GM19455 (cell line): ENCODE measurements around the gene HYI.
"Not testable (repeated sequence)": the region's sequence is repeated elsewhere in the genome, so short reads cannot be mapped to it uniquely, and the experiment has no call there.

ENCODE experiments used
- ATAC-seq: cut with Tn5 transposase; IDR thresholded peaks from one replicate; pipeline ENCODE4 v1.9.1; 2021; ENCODE audit not compliant: unreplicated experiment

HYI gene, protein sequence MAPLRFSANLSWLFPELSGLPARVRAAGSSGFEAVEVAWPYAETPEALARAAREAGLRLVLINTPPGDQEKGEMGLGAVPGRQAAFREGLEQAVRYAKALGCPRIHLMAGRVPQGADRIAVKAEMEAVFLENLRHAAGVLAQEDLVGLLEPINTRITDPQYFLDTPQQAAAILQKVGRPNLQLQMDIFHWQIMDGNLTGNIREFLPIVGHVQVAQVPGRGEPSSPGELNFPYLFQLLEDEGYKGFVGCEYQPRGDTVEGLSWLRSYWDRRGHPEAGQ

DNA sequence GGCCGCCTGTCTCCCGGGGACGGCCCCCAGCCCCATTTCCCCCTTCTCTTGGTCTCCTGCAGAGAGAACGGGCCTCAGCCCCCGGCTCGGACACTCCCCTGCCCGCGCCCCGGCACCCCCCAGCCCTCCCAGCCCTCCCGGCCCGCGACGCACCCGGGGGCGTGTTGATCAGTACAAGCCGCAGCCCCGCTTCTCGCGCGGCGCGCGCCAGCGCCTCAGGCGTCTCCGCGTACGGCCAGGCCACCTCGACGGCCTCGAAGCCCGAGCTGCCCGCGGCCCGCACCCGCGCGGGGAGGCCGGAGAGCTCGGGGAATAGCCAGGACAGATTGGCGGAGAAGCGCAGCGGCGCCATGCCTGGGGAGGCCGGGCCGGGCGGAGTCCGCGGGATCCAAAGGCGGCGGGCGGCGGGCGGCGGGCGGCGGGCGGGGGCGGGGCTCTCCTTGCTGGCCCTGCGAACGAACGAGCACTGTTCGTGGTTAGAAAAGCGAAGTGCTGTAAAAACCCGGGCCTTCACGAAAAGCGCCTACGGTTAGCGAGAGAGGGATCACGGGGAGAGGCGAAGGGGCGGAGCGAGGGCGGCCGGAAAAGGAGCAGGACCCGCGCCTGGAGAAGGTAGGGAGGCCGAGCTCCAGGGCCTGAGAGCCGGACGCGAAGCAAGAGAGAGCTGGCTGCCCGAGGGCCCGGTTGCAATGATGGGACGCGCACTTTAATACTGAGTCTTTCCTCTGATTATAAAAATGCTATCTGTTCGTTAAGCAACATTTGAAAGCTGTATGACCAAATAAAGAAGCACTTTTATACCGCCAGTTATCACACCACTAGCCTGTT, at the start of gene HYI:
HYI (minus strand) TSS at position 490 of the 828 bp plus-strand sequence; CDS start at position 352, 138 bp downstream.
- no peak for ATAC-seq

DNA sequence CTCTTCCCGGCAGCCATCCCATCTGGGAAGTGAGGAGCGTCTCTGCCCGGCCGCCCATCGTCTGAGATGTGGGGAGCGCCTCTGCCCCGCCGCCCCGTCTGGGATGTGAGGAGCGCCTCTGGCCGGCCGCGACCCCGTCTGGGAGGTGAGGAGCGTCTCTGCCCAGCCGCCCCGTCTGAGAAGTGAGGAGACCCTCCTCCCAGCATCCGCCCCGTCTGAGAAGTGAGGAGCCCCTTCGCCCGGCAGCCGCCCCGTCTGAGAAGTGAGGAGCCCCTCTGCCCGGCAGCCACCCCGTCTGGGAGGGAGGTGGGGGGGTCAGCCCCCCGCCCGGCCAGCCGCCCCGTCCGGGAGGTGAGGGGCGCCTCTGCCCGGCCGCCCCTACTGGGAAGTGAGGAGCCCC, 48.1 kb upstream of the HYI start:
- ATAC-seq, result not testable (repeated sequence)

DNA sequence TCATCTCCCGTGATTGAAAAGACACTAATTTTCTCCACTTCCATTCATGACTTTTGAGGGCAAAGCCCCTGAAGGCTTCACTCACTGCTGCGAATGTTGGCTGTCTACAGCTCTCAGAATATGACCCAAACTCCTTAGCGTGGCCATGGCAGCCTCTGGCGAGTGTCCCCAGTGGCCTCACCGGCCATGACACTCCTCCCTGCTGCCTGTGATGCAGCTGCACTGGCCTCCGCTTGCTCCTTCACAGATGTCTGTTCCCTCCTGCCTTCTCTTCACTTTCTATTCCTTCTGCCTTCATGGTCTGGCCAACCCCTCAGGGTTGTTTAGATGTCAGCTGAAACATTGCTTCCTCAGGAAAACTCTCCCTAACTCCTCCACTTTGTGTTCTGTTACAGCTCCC, 46.2 kb upstream of the HYI start:
- no peak for ATAC-seq

DNA sequence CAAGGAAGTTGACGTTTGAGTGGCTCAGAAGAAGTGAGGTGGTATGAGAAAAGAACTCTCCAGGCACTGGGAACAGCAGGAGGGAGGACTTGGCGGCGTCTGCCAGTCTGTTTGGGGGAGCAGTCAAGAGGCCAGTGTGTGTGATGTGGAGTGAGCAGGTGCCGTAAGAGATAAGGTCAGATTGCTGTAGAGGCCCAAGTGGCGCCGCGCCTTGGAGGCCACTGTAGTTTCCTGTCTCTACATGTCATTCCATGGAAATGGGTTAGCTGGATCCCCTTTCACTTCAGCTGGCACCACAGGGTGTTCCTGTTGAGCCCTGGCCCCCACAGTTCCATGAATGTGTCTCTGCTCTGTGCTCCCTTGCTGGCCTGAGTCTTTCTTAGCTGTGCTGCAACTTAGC, 41.5 kb upstream of the HYI start:
- no peak for ATAC-seq

DNA sequence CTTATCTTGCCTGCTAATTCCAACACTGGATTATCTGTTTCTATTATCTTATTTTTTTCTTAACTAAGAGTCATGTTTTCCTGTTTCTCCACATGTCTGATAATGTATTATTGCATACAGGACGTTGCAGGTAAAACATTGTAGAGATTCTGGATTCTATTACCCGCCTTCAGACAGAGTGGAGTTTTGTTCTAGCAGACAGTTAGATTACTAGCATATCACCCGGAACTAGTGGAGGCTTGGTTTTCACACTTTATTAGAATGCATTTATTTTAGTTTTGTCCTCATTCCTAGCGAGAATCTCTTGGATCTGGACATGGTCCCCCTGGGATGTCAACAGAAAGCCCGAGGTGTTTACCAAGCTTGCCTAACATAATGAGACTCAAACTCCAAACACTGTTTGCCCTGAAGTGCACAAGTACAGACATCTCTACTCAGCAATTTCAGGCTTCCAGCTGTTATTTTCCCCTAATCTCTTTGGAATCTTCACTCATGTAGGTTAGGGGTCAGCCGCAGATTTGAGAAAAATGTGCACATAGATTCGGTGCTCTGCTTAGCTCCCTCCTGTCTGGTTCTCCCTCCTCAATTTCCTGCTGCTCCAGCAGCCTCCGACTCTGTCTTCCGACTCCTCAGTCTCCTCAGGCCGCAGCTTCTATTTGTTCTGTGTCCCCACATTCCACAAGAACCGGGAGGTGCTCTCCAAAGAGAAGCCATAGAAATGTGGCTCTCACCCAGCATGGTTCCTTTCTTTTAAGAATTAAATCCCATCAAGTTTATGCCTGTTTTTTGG, 40.1 kb upstream of the HYI start:
- no peak for ATAC-seq

DNA sequence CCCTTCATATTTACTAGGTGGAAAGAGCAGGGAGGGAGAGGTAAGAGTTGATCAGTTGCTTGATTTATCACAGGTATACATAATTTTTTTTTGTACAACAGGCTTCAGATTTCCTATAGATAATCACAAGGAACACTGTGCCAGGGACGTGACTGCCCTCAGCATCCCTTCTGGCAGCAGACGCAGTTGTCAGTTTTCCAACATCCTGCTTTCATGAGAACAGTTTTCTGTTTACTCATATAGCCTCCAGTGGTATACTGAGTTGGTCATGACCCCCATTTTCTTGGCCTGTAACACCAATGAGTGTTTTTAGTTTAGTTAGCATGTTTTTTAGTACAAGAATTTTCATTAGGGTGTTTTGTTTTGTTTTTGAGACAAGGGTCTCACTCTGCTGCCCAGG, 39.1 kb upstream of the HYI start:
- no peak for ATAC-seq

DNA sequence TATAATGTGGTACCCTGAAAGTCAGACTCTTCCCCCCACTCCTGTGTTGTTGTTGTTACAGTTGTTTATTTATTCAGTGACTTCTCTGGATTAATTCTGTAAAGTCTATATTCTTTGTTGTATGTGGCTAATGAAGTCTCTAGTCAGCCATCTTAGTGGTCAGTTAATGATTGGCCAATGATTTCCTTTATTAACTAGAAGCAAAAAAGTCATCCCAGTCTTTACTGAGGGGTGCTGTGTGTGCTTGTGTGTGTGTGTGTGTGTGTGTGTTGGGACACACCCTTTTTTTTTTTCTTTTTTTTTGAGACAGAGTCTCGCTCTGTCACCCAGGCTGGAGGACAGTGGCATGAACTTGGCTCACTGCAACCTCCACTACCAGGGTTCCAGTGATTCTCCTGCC, 37.3 kb upstream of the HYI start:
- ATAC-seq, result no peak

DNA sequence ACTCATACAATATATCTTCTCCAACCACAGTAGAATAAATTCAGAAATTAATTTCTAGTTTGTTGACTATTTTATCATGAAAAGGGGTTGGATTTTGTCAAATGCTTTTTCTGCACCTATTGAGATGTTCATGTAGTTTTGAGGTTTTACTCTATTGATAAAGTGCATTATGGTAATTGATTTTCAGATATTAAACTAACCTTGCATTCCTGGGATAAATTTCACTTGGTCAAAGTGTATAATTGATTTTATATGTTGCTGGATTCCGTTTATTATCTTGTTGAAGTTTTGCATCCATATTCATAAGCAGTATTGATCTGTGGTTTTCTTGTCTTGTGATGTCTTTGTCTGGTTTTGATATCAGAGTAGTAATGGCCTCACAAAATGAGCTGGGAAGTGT, 34.4 kb upstream of the HYI start:
- ATAC-seq, result no peak

DNA sequence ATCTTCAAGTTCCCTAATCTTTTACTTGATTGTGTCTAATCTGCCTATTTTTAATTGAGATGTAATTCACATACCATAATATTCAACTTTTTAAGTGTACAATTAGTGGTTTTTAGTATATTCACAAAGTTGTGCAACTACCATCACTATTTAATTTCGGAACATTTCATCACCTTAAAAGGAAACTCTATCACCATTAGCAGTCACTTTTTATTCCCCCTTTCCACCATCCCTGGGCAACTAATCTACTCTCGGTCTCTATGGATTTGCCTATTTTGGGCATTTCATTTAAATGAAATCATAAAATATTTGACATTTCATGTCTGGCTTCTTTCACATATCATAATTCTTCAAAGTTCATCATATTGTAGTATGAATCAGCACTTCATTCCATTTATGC, 30.6 kb upstream of the HYI start:
- ATAC-seq, result no peak

DNA sequence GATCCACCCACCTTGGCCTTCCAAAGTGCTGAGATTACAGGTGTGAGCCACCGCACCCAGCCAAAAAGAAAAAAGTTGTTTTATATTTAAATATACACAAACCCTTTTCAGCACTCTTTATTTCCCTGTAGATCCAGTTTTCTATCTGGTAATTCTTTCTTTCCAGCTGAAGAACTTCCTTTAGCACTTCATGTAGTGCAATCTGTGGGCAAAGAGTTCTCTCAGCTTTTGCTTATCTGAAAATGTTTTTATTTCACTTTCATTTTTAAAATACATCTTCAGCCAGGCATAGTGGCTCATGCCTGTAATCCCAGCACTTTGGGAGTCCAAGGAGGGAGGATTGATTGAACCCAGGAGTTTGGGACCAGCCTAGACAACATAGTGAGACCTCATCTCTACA, 28.5 kb upstream of the HYI start:
- no peak for ATAC-seq

DNA sequence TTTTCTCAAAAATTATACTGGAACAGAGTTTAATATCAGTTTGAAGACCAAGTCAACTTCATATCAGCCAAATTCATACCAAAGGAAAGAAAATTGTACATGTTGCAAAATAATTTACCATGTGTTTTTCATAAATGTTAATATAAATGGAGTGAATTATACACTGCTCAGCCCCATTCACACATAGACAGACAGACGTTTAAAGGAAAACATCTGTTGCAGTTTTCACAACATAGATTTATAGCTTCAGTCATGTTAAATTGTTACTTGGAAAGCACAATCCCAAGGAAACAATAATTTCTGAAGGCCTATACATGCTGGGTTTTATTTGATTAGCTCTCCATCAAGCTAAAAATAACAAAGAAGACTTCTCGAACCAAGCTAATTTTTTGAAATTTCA, 27.8 kb upstream of the HYI start:
- ATAC-seq, result no peak

DNA sequence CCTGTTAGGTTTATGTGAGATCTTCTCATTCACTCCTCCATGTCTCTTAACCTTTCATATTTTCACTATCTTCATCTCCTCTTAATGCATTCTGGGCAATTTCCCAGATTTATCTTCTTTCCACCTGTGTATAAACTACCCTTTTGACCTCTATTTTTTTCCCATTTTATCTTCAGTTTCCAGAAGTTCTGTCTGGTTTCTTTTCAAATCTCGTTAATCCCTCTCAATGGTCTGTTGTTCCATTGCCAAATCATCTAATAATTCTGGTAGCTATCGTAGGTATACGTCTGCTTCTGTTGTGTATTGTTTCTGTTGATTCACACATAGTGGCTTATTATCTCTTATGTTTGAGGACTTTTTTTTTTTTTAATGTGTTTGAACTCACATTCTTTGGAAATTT, 25.7 kb upstream of the HYI start:
- ATAC-seq, result no peak

DNA sequence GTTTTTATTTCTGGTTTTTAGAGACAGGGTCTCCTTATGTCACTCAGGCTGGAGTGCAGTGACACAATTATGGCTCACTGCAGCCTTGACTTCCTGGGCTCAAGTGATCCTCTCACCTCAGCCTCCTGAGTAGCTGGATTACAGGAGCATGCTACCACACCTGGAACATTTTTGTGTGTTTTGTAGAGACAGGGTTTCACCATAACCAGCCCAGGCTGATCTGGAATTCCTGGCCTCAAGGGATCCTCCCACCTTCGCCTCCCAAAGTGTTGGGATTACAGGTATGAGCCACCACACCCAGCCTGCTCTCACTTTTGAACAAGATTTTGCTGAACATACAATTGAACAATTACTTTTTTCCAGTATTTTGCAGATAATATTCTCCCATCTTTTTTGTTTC, 24.0 kb upstream of the HYI start:
- no peak for ATAC-seq

DNA sequence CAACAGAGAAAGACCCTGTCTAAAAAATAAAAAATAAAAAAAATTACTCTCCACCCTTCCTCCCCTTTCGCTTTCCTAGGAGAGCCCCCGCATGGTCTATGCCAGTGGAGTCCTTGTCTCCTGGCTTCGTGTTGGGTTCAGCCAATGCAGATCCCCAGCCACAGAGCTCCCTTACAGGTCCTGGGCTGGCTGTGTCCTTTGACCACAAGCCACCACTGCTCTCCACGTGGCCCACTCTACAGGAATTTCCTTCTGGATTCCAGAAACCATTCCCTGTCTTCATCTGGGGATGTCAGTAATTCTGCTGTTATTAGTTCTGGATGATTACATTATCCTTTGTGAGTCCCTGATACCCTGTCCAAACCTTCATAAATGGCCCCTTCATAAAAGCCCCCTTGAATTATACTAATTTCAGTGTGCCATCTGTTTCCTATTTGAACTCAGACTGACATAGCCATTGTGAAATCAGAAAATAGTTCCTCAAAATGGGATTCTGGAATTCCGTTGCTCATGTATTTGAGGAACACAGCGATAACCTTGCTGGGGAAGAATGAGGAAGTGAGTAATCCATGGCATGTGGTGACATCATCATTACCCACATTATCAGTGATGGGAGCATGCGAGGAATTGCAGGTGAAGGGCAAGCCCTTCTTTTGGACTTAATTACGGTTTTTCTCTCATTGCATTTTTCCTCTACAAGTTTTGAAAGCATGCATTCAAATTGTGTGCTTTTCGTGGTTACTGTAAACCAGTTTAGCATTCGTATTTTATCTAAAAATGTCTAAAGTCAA, 22.1 kb upstream of the HYI start:
- ATAC-seq, result not testable (repeated sequence)

DNA sequence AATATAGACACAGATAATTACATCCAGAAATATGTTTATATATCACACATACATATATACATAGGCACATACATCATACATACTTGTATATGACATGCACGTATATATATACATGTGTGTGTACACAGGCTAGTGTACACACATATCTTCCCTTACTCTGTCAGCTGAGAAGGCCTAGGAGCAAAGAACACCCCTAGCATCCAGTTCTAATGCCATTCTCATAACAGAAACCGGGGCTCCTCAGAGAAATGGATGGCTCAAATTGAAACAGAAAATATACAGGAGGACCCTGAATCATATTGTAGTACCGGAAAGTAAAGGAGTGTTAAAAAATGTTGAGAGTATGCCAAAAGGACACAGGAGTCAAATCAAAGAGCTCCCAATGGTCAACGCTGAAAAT, 19.7 kb upstream of the HYI start:
- ATAC-seq, result no peak

DNA sequence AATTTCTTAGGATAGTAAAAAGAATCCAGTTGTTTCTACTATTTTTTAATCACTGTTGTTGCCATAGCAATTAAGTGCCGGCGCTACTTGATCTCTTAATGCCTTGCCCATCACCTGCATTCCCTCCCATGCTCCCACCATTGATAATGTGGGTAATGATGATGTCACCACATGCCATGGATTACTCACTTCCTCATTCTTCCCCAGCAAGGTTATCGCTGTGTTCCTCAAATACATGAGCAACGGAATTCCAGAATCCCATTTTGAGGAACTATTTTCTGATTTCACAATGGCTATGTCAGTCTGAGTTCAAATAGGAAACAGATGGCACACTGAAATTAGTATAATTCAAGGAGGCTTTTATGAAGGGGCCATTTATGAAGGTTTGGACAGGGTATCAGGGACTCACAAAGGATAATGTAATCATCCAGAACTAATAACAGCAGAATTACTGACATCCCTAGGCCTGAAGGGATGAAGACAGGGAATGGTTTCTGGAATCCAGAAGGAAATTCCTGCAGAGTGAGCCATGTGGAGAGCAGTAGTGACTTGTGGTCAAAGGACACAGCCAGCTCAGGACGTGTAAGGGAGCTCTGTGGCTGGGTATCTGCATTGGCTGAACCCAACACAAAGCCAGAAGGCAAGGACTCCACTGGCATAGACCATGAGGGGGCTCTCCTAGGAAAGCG, 18.9 kb upstream of the HYI start:
- ATAC-seq, result not testable (repeated sequence)

DNA sequence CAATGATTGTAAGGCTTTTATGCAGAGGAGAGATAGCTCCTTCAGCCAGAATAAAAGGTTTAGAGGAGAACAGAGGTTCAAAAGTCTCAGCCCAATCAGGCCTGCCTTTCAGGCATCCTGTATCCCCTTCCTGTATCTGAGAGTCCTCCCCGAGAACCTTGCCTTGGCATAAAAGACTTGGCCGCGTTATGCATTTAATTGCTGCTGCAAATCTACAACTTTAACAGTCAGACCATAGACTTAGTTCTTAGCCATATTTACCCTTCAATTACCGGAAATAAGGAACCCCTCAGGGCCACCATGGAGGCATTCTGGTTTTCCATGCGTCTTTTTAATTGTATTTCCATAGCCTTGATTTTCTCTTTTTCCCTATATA, 18.3 kb upstream of the HYI start:
- no peak for ATAC-seq

DNA sequence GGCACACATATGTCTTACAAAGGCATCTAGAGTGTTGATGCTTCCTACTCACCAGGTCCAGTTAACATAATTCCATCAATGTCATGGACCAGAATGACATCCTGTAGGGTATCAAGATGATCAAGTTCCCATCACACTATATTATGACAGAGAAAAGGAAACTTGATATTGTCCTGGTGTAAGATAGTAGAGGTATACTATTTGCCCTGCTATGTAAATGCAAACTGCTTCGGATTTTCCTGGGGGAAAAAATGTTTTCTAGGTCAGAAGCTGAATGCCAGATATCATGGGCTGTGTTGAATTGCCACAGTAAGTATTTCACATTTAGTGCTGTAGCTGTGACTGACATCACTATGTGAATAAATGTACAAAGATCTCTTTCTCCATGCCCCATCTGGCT, 16.2 kb upstream of the HYI start:
- no peak for ATAC-seq

DNA sequence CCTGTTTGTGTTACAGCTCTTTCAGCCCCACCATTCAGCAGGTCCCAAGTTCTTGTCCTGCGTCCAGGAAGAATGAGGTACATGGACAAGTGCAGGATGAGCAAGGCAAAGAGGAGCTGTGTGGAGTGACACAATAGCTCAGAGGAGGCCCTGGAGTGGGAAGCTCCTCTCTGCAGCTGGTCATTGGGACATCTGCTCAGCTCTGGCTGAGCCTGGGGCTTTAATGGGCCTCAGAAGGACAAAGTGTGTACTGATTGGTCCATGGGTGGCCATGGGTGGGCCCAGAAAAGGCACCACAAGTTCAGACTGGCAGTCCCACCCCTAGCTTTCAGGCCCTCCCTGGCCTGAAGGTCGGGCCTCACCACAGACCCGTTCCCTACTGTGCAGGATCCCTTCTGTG, 14.7 kb upstream of the HYI start:
- ATAC-seq, result no peak

DNA sequence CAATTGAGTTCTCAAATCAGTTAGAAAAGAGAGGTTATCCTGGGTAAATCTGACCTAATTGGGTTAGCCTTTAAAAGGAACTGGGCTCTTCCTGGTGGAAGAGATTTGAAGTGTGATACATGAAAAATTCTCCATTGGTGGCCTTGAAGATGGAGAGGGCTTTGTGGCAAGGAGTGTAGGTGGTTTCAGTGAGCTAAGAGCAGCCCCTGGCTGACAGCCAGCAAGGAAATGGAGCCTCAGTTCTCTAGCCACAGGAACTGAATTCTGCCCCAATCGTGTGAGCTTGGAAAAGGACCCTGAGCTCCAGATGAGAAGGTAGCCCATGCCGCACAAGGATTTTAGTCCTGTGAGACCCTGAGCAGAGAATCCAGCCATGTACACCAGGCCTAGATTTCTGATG, 12.7 kb upstream of the HYI start:
- no peak for ATAC-seq
